Gastrocnemius medialis (tissue), 4 donors: ENCODE results near the gene MGAT4C. TPM values are rescaled to one million over a fixed set of nuclear protein-coding genes. Genes with fewer than 3 reads are reported as not detected.

Experiments
- ATAC-seq, 2 donors: fragments of 150-250 bp; one replicate each; pipeline ENCODE4 v1.9.1; 2016
- DNase-seq, 2 donors: peaks; one replicate each; pipeline ENCODE4 v3.0.0-alpha.2; 2019
- H3K27ac ChIP-seq, 4 donors: fragments of 200-600 bp; sonication (generic); 1 replicate in 1 of 4; 2 replicates in 3 of 4; pipeline ENCODE4 v1.5.1; 2016 to 2018; ENCODE audit warnings: mild to moderate bottlenecking in 2 of 4, moderate library complexity in 1 of 4
- H3K27me3 ChIP-seq, 3 donors: fragments of 200-600 bp; sonication (generic) in 2 of 3; 1 replicate in 1 of 3; 2 replicates in 2 of 3; pipeline versions ENCODE4 v1.5.1 to v1.6.0; 2016 to 2019; ENCODE audit warnings: mild to moderate bottlenecking in 1 of 3, moderate library complexity in 1 of 3
- H3K36me3 ChIP-seq, 2 donors: fragments of 200-600 bp; sonication (generic) in 1 of 2; one replicate each; pipeline ENCODE4 v1.5.1; 2017 to 2018
- H3K4me1 ChIP-seq, 2 donors: fragments of 200-600 bp; sonication (generic) in 1 of 2; one replicate each; pipeline ENCODE4 v1.5.1; 2016 to 2017; ENCODE audit warnings: mild to moderate bottlenecking in 2 of 2
- H3K4me3 ChIP-seq, 4 donors: fragments of 200-600 bp; sonication (generic) in 3 of 4; 1 replicate in 1 of 4; 2 replicates in 3 of 4; pipeline ENCODE4 v1.5.1; 2016 to 2019; ENCODE audit warnings: mild to moderate bottlenecking in 2 of 4
- H3K9me3 ChIP-seq, 3 donors: fragments of 200-600 bp; sonication (generic) in 2 of 3; 1 replicate in 1 of 3; 2 replicates in 2 of 3; pipeline ENCODE4 v1.5.1; 2016 to 2019
- CTCF ChIP-seq, 5 experiments: fragments of 450-650 bp in 3 of 5; fragments of 200-600 bp in 2 of 5; sonication (generic) in 2 of 5; IDR thresholded peaks in 4 of 5; conservative IDR thresholded peaks in 1 of 5; 1 replicate in 4 of 5; 2 replicates in 1 of 5; pipeline ENCODE4 v1.5.1; 2016 to 2019; ENCODE audit warnings: antibody characterized with exemption in 5 of 5, mild to moderate bottlenecking in 3 of 5, moderate library complexity in 3 of 5
- POLR2A ChIP-seq, 2 donors: fragments of 450-650 bp; IDR thresholded peaks; one replicate each; pipeline ENCODE4 v1.6.1; 2017; ENCODE audit warnings: antibody characterized with exemption in 2 of 2, mild to moderate bottlenecking in 2 of 2, moderate library complexity in 2 of 2
- in situ Hi-C, 4 donors: fragments of 200-750 bp; cut with MboI; loops; one replicate each; pipeline versions ENCODE4 v1.15.0 to v1.8.0; 2017; ENCODE audit warnings: low sequenced_read_pairs in 4 of 4
- intact Hi-C: fragments of 100-400 bp; cut with DNase I; formaldehyde crosslinking; loops from one replicate; pipeline ENCODE4 v1.15.1; 2023; ENCODE audit warnings: low total_unique reads
- total RNA-seq, 4 donors: library from RNA; depleted of rRNA; stranded (reverse); fragments of >200 nt; gene quantifications; one replicate each; pipeline versions ENCODE4 v1.1.0 to v1.2.3, GENCODE V29; 2016

MGAT4C gene
- total RNA-seq, 4 donors from 2014 or later, result not detected

GRCh38 chr12:85923767-85924331, 332.3 kb downstream of the MGAT4C start:
- H3K27ac ChIP-seq, result no peak overlapping the region
- DNase-seq, result no peak
- peak in 1 of 5 experiments; percentile 51 for TF ChIP-seq CTCF (IDR thresholded peaks at IDR 0.05 in 4 of 5, conservative IDR thresholded peaks at IDR 0.05 in 1 of 5)
- no peak for TF ChIP-seq POLR2A (IDR thresholded peaks at IDR 0.05)
- H3K9me3 ChIP-seq, result no peaks in the 10 kb centered on the region
- in situ Hi-C loops (no loop called here), intact Hi-C loops (no loop called here)
- no peaks in the 10 kb centered on the region for H3K36me3 ChIP-seq
- ATAC-seq, result no peak
- no peaks in the 10 kb centered on the region for H3K4me1 ChIP-seq
- no peaks in the 10 kb centered on the region for H3K27me3 ChIP-seq
- no peak overlapping the region for H3K4me3 ChIP-seq

GRCh38 chr12:85920324-85920947, 335.8 kb downstream of the MGAT4C start:
- in situ Hi-C loops (no loop called here), intact Hi-C loops (no loop called here)
- Histone ChIP-seq H3K36me3 (no peaks in the 10 kb centered on the region), H3K9me3 (no peaks in the 10 kb centered on the region), H3K4me1 (no peaks in the 10 kb centered on the region), H3K4me3 (no peak overlapping the region), H3K27ac (no peak overlapping the region), H3K27me3 (no peaks in the 10 kb centered on the region)
- DNase-seq (no peak), ATAC-seq (no peak)
- TF ChIP-seq POLR2A (IDR thresholded peaks at IDR 0.05), result no peak
- TF ChIP-seq CTCF (IDR thresholded peaks at IDR 0.05 in 4 of 5, conservative IDR thresholded peaks at IDR 0.05 in 1 of 5), result peak in 3 of 5 experiments; percentile 21 to 57 (median 56)
